CD14-positive monocyte (primary cell): ENCODE data around the gene FAM107B. TPM values are rescaled to one million over a fixed set of nuclear protein-coding genes. Genes with fewer than 3 reads are reported as not detected.

ENCODE experiments used
- DNase-seq, 3 donors: peaks; one replicate each; pipeline ENCODE4 v3.0.0-alpha.2; 2011 to 2022
- H2AFZ ChIP-seq: 2 replicates; pipeline ENCODE4 v1.6.0; 2012; ENCODE audit warnings: mild to moderate bottlenecking, low read depth, low read length, inconsistent platforms; ENCODE audit not compliant: insufficient read depth, poor library complexity, severe bottlenecking
- H3K27ac ChIP-seq, 2 donors: 1 replicate in 1 of 2; 2 replicates in 1 of 2; pipeline ENCODE4 v1.5.1; 2012 to 2013; ENCODE audit warnings: low read length in 2 of 2, control low read depth in 1 of 2, inconsistent platforms in 1 of 2, low read depth in 1 of 2, mild to moderate bottlenecking in 1 of 2
- H3K27me3 ChIP-seq, 2 donors: one replicate each; pipeline versions ENCODE4 v1.6.0 to v1.6.1; 2011 to 2013; ENCODE audit warnings: low read length in 2 of 2; ENCODE audit not compliant: control insufficient read depth in 2 of 2, insufficient read depth in 2 of 2
- H3K36me3 ChIP-seq, 2 donors: replicated peaks in 1 of 2; 1 replicate in 1 of 2; 2 replicates in 1 of 2; pipeline versions ENCODE4 v1.5.1 to v1.6.1; 2012 to 2013; ENCODE audit warnings: low read length in 2 of 2, control low read depth in 1 of 2, inconsistent platforms in 1 of 2, mild to moderate bottlenecking in 1 of 2; ENCODE audit not compliant: insufficient read depth in 2 of 2, control insufficient read depth in 1 of 2
- H3K4me1 ChIP-seq, 2 donors: 1 replicate in 1 of 2; 2 replicates in 1 of 2; pipeline versions ENCODE4 v1.5.1 to v1.6.1; 2012 to 2013; ENCODE audit warnings: low read length in 2 of 2, control low read depth in 1 of 2, inconsistent platforms in 1 of 2, mild to moderate bottlenecking in 1 of 2, moderate library complexity in 1 of 2; ENCODE audit not compliant: insufficient read depth in 2 of 2, control insufficient read depth in 1 of 2
- H3K4me2 ChIP-seq: replicated peaks from 2 replicates; pipeline ENCODE3; 2012; ENCODE audit warnings: low read length, moderate library complexity, mild to moderate bottlenecking; ENCODE audit not compliant: poor library complexity, severe bottlenecking; ENCODE audit errors: extremely low read depth
- H3K4me3 ChIP-seq, 3 experiments: fragments of 200-600 bp in 1 of 3; sonication (generic) in 1 of 3; replicated peaks in 1 of 3; 1 replicate in 2 of 3; 2 replicates in 1 of 3; pipeline ENCODE4 v1.5.1; 2011 to 2013; ENCODE audit warnings: low read length in 3 of 3, mild to moderate bottlenecking in 3 of 3, control low read depth in 2 of 3, low read depth in 2 of 3, inconsistent platforms in 1 of 3, moderate library complexity in 1 of 3
- H3K79me2 ChIP-seq: 2 replicates; pipeline ENCODE4 v1.6.0; 2012; ENCODE audit warnings: mild to moderate bottlenecking, control low read depth, inconsistent platforms, low read length, moderate library complexity; ENCODE audit not compliant: insufficient read depth
- H3K9ac ChIP-seq: 2 replicates; pipeline ENCODE4 v1.6.0; 2017; ENCODE audit warnings: low read length, mild to moderate bottlenecking; ENCODE audit not compliant: insufficient read depth, poor library complexity, severe bottlenecking
- H3K9me3 ChIP-seq, 2 donors: replicated peaks in 1 of 2; 1 replicate in 1 of 2; 2 replicates in 1 of 2; pipeline versions ENCODE4 v1.5.1 to v1.6.1; 2012 to 2013; ENCODE audit warnings: low read length in 2 of 2, control low read depth in 1 of 2; ENCODE audit not compliant: control insufficient read depth in 1 of 2, insufficient read depth in 1 of 2
- H4K20me1 ChIP-seq: 2 replicates; pipeline ENCODE4 v1.6.0; 2012; ENCODE audit warnings: mild to moderate bottlenecking, low read length, control low read depth, moderate library complexity; ENCODE audit not compliant: insufficient read depth
- H3K27ac Mint-ChIP-seq, 7 donors: one replicate each; pipeline ENCODE4 v1.8.0; 2020; ENCODE audit warnings: mild to moderate bottlenecking in 7 of 7, mixed read lengths in 7 of 7, moderate library complexity in 6 of 7, inconsistent platforms in 2 of 7
- H3K27me3 Mint-ChIP-seq, 3 donors: one replicate each; pipeline ENCODE4 v1.8.0; 2021 to 2022; ENCODE audit warnings: low read depth in 3 of 3, mild to moderate bottlenecking in 3 of 3, mixed read lengths in 3 of 3, moderate library complexity in 3 of 3, inconsistent platforms in 1 of 3
- H3K36me3 Mint-ChIP-seq, 2 donors: one replicate each; pipeline ENCODE4 v1.8.0; 2020; ENCODE audit warnings: mixed read lengths in 2 of 2, inconsistent platforms in 1 of 2, mild to moderate bottlenecking in 1 of 2
- H3K4me1 Mint-ChIP-seq: one replicate; pipeline ENCODE4 v1.8.0; 2020; ENCODE audit warnings: mild to moderate bottlenecking, mixed read lengths
- H3K4me3 Mint-ChIP-seq, 2 donors: one replicate each; pipeline ENCODE4 v1.8.0; 2020; ENCODE audit warnings: mild to moderate bottlenecking in 2 of 2, mixed read lengths in 2 of 2, moderate library complexity in 1 of 2
- H3K9me3 Mint-ChIP-seq, 7 donors: one replicate each; pipeline ENCODE4 v1.8.0; 2020 to 2022; ENCODE audit warnings: mixed read lengths in 7 of 7, mild to moderate bottlenecking in 6 of 7, moderate library complexity in 6 of 7, inconsistent platforms in 2 of 7
- CTCF ChIP-seq: fragments of 200-600 bp; IDR thresholded peaks from one replicate; pipeline ENCODE4 v1.8.0; 2022; ENCODE audit warnings: antibody characterized with exemption, mild to moderate bottlenecking
- WGBS: methylation state at CpG from one replicate; pipeline ENCODE4 v1.1.5; 2013; ENCODE audit warnings: missing lambda C conversion rate; ENCODE audit not compliant: insufficient coverage; 5-methylcytosine and 5-hydroxymethylcytosine counted together
- intact Hi-C, 2 donors: fragments of 100-400 bp; cut with micrococcal nuclease; formaldehyde crosslinking; loops; one replicate each; pipeline versions ENCODE4 v1.15.0 to v1.15.1; 2023
- polyA plus RNA-seq, 3 donors: library from polyadenylated mRNA; depleted of rRNA in 1 of 3; unstranded in 2 of 3; stranded (reverse) in 1 of 3; fragments of 300-500 nt in 2 of 3; fragments of >200 nt in 1 of 3; fragmentation: Illumina TruSeq in 2 of 3; gene quantifications; 1 replicate in 2 of 3; 2 replicates in 1 of 3; pipeline ENCODE4 v1.2.3, GENCODE V29; 2012 to 2021

Gene FAM107B
- polyA plus RNA-seq, 3 donors, result 27.2 to 68.5 (median 28.4) TPM

GRCh38 chr10:14539176-14539575 lies 235.5 kb downstream of the FAM107B start:
- peaks cover 17 to 25% of the 10 kb centered on the region in 2 donors for H3K4me1 ChIP-seq
- no peaks in the 10 kb centered on the region for H3K27me3 ChIP-seq
- Mint-ChIP-seq H3K27me3 (no peaks in the 10 kb centered on the region), H3K36me3 (peaks cover 45 to 64% of the 10 kb centered on the region in 2 donors), H3K9me3 (no peaks in the 10 kb centered on the region), H3K27ac (peak overlapping the region in 3 of 7 donors; percentile 33 to 70 (median 44)), H3K4me3 (no peak overlapping the region), H3K4me1 (peaks cover 36% of the 10 kb centered on the region)
- H3K9me3 ChIP-seq, result no peaks in the 10 kb centered on the region
- peaks cover 100% of the 10 kb centered on the region for H3K79me2 ChIP-seq
- no peak overlapping the region for H2AFZ ChIP-seq
- peak overlapping the region in 1 of 2 donors; percentile 1 for H3K27ac ChIP-seq
- no peak overlapping the region for H3K4me2 ChIP-seq
- TF ChIP-seq CTCF, result no peak
- DNase-seq, result no peak
- peaks cover 98% of the 10 kb centered on the region for H4K20me1 ChIP-seq
- no peak overlapping the region for H3K4me3 ChIP-seq
- intact Hi-C loops, result loop anchor here (5.0 to 10.0 kb wide), 2 partner anchors 38 to 286 kb away; no protein-coding TSS in a partner anchor
- H3K36me3 ChIP-seq, result peaks cover 24 to 64% of the 10 kb centered on the region in 2 donors
- no peak overlapping the region for H3K9ac ChIP-seq

- Histone ChIP-seq H3K4me1 (peaks cover 5 to 8% of the 10 kb centered on the region in 2 donors), H3K27ac (peak overlapping the region in 1 of 2 donors; percentile 39), H2AFZ (no peak overlapping the region), H3K4me3 (no peak overlapping the region), H4K20me1 (peaks cover 98% of the 10 kb centered on the region), H3K4me2 (no peak overlapping the region), H3K79me2 (peaks cover 100% of the 10 kb centered on the region), H3K36me3 (peaks cover 32 to 81% of the 10 kb centered on the region in 2 donors), H3K27me3 (no peaks in the 10 kb centered on the region), H3K9me3 (no peaks in the 10 kb centered on the region), H3K9ac (no peak overlapping the region)
- DNase-seq, result peak; percentile 49 to 69 (median 66)
- Mint-ChIP-seq H3K4me1 (peaks cover 22% of the 10 kb centered on the region), H3K36me3 (peaks cover 58 to 70% of the 10 kb centered on the region in 2 donors), H3K4me3 (no peak overlapping the region), H3K9me3 (no peaks in the 10 kb centered on the region), H3K27me3 (no peaks in the 10 kb centered on the region), H3K27ac (peak overlapping the region in 6 of 7 donors; percentile 3 to 88 (median 42))
- peak; percentile 68 for TF ChIP-seq CTCF
- 92% methylated on average over 8 of the region's 21 CpGs for whole genome bisulfite sequencing
- intact Hi-C loops, result loop anchor here (5.0 to 10.0 kb wide), 2 partner anchors 41 to 288 kb away; no protein-coding TSS in a partner anchor
Observed at GRCh38 chr10:14536241-14537213, 238.2 kb downstream of the FAM107B start.
